Ishikawa (cell line): ENCODE results near the gene OSGEPL1.

Experiments
- CEBPB ChIP-seq: IDR thresholded peaks from 2 replicates; pipeline ENCODE4 v1.6.1; 2012
- CREB1 ChIP-seq: IDR thresholded peaks from 2 replicates; pipeline ENCODE4 v1.6.1; 2012; ENCODE audit warnings: low read depth
- EGR1 ChIP-seq: IDR thresholded peaks from 2 replicates; pipeline ENCODE4 v1.6.1; 2012
- EP300 ChIP-seq: IDR thresholded peaks from 2 replicates; pipeline ENCODE4 v1.6.1; 2012; ENCODE audit warnings: borderline replicate concordance
- FOXM1 ChIP-seq: IDR thresholded peaks from 2 replicates; pipeline ENCODE4 v1.6.1; 2012; ENCODE audit warnings: low read depth, borderline replicate concordance
- MAX ChIP-seq: IDR thresholded peaks from 2 replicates; pipeline ENCODE4 v1.6.1; 2012
- NFIC ChIP-seq: IDR thresholded peaks from 2 replicates; pipeline ENCODE4 v1.6.1; 2012
- RAD21 ChIP-seq: IDR thresholded peaks from 2 replicates; pipeline ENCODE4 v1.6.1; 2012; ENCODE audit warnings: low read depth
- TAF1 ChIP-seq: IDR thresholded peaks from 2 replicates; pipeline ENCODE4 v1.6.1; 2012; ENCODE audit warnings: low read depth, mild to moderate bottlenecking
- TCF12 ChIP-seq: IDR thresholded peaks from 2 replicates; pipeline ENCODE4 v1.6.1; 2012; ENCODE audit warnings: low read depth
- TEAD4 ChIP-seq: IDR thresholded peaks from 2 replicates; pipeline ENCODE4 v1.6.1; 2012
- USF1 ChIP-seq: IDR thresholded peaks from 2 replicates; pipeline ENCODE4 v1.6.1; 2012
- YY1 ChIP-seq: IDR thresholded peaks from 2 replicates; pipeline ENCODE4 v1.6.1; 2012; ENCODE audit warnings: low read depth
- ZBTB7A ChIP-seq: IDR thresholded peaks from 2 replicates; pipeline ENCODE4 v1.6.1; 2012; ENCODE audit warnings: low read depth
- TF ChIP-seq, protein P1 (sequence below): IDR thresholded peaks from 2 replicates; pipeline ENCODE4 v1.6.1; 2012; ENCODE audit warnings: low read depth, mild to moderate bottlenecking

OSGEPL1 gene

GRCh38 chr2:189799030-189799331 lies 36.4 kb upstream of the OSGEPL1 start:
- no peak for TF ChIP-seq CEBPB
- no peak for TF ChIP-seq FOXM1
- TF ChIP-seq MAX, result no peak
- no peak for TF ChIP-seq ZBTB7A
- TF ChIP-seq CREB1, result no peak
- no peak for TF ChIP-seq USF1
- no peak for TF ChIP-seq RAD21
- TF ChIP-seq TEAD4, result no peak
- no peak for TF ChIP-seq YY1
- no peak for TF ChIP-seq TAF1
- TF ChIP-seq TCF12, result no peak
- no peak for TF ChIP-seq NFIC
- TF ChIP-seq EGR1, result no peak
- TF ChIP-seq EP300, result no peak
- TF ChIP-seq, protein P1, sequence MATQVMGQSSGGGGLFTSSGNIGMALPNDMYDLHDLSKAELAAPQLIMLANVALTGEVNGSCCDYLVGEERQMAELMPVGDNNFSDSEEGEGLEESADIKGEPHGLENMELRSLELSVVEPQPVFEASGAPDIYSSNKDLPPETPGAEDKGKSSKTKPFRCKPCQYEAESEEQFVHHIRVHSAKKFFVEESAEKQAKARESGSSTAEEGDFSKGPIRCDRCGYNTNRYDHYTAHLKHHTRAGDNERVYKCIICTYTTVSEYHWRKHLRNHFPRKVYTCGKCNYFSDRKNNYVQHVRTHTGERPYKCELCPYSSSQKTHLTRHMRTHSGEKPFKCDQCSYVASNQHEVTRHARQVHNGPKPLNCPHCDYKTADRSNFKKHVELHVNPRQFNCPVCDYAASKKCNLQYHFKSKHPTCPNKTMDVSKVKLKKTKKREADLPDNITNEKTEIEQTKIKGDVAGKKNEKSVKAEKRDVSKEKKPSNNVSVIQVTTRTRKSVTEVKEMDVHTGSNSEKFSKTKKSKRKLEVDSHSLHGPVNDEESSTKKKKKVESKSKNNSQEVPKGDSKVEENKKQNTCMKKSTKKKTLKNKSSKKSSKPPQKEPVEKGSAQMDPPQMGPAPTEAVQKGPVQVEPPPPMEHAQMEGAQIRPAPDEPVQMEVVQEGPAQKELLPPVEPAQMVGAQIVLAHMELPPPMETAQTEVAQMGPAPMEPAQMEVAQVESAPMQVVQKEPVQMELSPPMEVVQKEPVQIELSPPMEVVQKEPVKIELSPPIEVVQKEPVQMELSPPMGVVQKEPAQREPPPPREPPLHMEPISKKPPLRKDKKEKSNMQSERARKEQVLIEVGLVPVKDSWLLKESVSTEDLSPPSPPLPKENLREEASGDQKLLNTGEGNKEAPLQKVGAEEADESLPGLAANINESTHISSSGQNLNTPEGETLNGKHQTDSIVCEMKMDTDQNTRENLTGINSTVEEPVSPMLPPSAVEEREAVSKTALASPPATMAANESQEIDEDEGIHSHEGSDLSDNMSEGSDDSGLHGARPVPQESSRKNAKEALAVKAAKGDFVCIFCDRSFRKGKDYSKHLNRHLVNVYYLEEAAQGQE, result no peak

DNA sequence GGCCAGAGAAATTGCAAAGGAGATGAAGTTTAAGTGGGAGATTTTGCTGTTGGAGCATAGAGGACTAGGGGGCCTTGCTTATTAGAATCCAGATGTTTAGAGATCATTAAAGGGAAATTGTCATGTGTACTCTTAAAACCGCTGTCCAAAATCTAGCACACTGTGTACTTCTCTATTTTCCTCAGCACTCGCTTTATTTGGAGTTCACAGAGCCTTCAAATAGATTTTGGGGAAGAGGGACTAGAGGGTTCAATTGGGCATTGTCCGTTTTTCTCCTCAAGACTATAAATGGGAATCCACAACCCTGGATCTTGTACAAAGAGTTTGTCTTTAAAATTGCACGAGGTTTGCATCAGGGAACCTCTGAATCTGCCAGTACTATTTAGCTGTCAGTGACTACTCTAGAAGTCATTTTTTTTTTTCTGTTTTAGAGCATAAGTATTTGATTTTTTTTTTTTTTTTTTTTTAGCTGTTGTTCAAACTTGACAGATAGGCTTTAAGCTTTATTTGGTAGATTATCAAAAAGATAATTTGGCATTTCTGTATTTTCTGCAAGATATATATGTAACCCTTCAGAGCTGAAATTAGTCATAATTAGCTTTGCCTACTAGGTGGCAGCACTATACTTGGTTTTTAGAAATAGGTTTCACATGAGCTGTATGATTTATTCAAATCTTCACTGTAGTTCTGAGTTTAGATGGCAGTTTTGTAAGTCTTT lies 35.9 kb upstream of the OSGEPL1 start:
- no peak for TF ChIP-seq TCF12
- TF ChIP-seq TEAD4, result no peak
- peak; percentile 56 for TF ChIP-seq RAD21
- TF ChIP-seq CREB1, result no peak
- no peak for TF ChIP-seq TAF1
- no peak for TF ChIP-seq USF1

DNA sequence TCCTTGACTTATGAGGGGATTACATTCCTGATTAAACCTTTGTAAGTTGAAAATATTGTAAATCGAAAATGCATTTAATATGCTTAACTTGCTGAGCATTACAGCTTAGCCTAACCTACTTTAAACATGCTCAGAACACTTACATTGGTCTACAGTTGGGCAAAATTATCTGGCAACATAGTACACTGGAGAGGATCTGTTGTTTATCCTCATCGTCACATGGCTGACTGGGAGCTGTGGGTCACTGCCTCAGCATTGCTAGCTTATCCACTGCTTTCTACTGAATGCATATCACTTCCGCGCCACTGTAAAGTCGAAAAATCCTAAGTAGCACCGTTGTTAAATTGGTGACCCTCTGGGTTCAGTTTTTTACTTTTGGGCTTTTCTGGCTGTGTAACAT lies 35.3 kb upstream of the OSGEPL1 start:
- TF ChIP-seq ZBTB7A (no peak), CEBPB (no peak), YY1 (no peak)

GRCh38 chr2:189794310-189794709 lies 31.7 kb upstream of the OSGEPL1 start:
- TF ChIP-seq NFIC (no peak), TAF1 (no peak), EGR1 (no peak), TEAD4 (no peak), CEBPB (no peak), YY1 (no peak), MAX (no peak), RAD21 (no peak), USF1 (no peak), ZBTB7A (no peak), EP300 (no peak), CREB1 (no peak), TCF12 (no peak), FOXM1 (no peak)
- TF ChIP-seq, protein P1, result no peak

- no peak for TF ChIP-seq USF1
- TF ChIP-seq EP300, result no peak
- TF ChIP-seq CREB1, result no peak
- TF ChIP-seq FOXM1, result no peak
- TF ChIP-seq NFIC, result no peak
- TF ChIP-seq YY1, result no peak
- TF ChIP-seq, protein P1, result no peak
- TF ChIP-seq TCF12, result no peak
- TF ChIP-seq TAF1, result no peak
- no peak for TF ChIP-seq EGR1
- TF ChIP-seq ZBTB7A, result no peak
- TF ChIP-seq CEBPB, result no peak
- no peak for TF ChIP-seq TEAD4
Observed at GRCh38 chr2:189791338-189792042, 28.9 kb upstream of the OSGEPL1 start.
